Measurements from ENCODE around the gene TEN1. TPM values are rescaled to one million over a fixed set of nuclear protein-coding genes. Genes with fewer than 3 reads are reported as not detected.
"Not testable (repeated sequence)": the region's sequence is repeated elsewhere in the genome, so short reads cannot be mapped to it uniquely, and the experiment has no call there.

TEN1 gene
- total RNA-seq, 1 donor = 16.8 TPM

- no peak for DNase-seq (ENCODE audit: low read depth)
- no peak for TF ChIP-seq CTCF (IDR thresholded peaks at IDR 0.05; ENCODE audit: insufficient read depth, low read depth, low read length)
- H3K4me3 ChIP-seq (ENCODE audit: low read depth, low read length) = no peak overlapping the region
Observed at GRCh38 chr17:76033139-76033538, 54.1 kb downstream of the TEN1 start.

- no peak for TF ChIP-seq CTCF (IDR thresholded peaks at IDR 0.05; ENCODE audit: insufficient read depth, low read depth, low read length)
- no peak for DNase-seq (ENCODE audit: low read depth)
- no peak overlapping the region for H3K4me3 ChIP-seq (ENCODE audit: low read depth, low read length)
Observed at GRCh38 chr17:76034428-76035350, 55.6 kb downstream of the TEN1 start.

- DNase-seq (ENCODE audit: low read depth) = peak; percentile 50
- no peak for TF ChIP-seq CTCF (IDR thresholded peaks at IDR 0.05; ENCODE audit: insufficient read depth, low read depth, low read length)
- no peak overlapping the region for H3K4me3 ChIP-seq (ENCODE audit: low read depth, low read length)
Observed at GRCh38 chr17:76036497-76037261, 57.6 kb downstream of the TEN1 start.

- TF ChIP-seq CTCF (IDR thresholded peaks at IDR 0.05; ENCODE audit: insufficient read depth, low read depth, low read length) = no peak
- H3K4me3 ChIP-seq (ENCODE audit: low read depth, low read length) = no peak overlapping the region
- DNase-seq (ENCODE audit: low read depth) = no peak
Observed at GRCh38 chr17:76038050-76038449, 59.0 kb downstream of the TEN1 start.

- H3K4me3 ChIP-seq (ENCODE audit: low read depth, low read length) = no peak overlapping the region
- no peak for TF ChIP-seq CTCF (IDR thresholded peaks at IDR 0.05; ENCODE audit: insufficient read depth, low read depth, low read length)
- no peak for DNase-seq (ENCODE audit: low read depth)
Observed at GRCh38 chr17:76039121-76039520, 60.1 kb downstream of the TEN1 start.

- DNase-seq (ENCODE audit: low read depth) = no peak
- TF ChIP-seq CTCF (IDR thresholded peaks at IDR 0.05; ENCODE audit: insufficient read depth, low read depth, low read length) = no peak
- no peak overlapping the region for H3K4me3 ChIP-seq (ENCODE audit: low read depth, low read length)
Observed at GRCh38 chr17:76040376-76040775, 61.3 kb downstream of the TEN1 start.

- H3K4me3 ChIP-seq (ENCODE audit: low read depth, low read length); DNase-seq (ENCODE audit: low read depth): not testable (repeated sequence)
Observed at GRCh38 chr17:76042868-76043267, 63.8 kb downstream of the TEN1 start.

- DNase-seq (ENCODE audit: low read depth); H3K4me3 ChIP-seq (ENCODE audit: low read depth, low read length): not testable (repeated sequence)
Observed at GRCh38 chr17:76044475-76045007, 65.5 kb downstream of the TEN1 start.

Data from fibroblast of villous mesenchyme (primary cell).